B cell (primary cell): ENCODE measurements around the gene AUNIP.

Source experiments
- CTCF ChIP-seq: fragments of 200-600 bp; IDR thresholded peaks from one replicate; pipeline ENCODE4 v1.8.0; 2022; ENCODE audit warnings: antibody characterized with exemption, mild to moderate bottlenecking
- EZH2 ChIP-seq: IDR thresholded peaks from 2 replicates; pipeline ENCODE4 v1.6.1; 2012; ENCODE audit warnings: borderline replicate concordance, low read depth, mild to moderate bottlenecking, moderate library complexity, low read length; ENCODE audit not compliant: insufficient read depth, poor library complexity, severe bottlenecking

- TF ChIP-seq CTCF (no peak), EZH2 (no peak)
Observed at GRCh38 chr1:25879675-25880074, 20.4 kb upstream of the AUNIP start.
